Measurements from ENCODE around the gene TAF1L.

The TAF1L gene

DNA sequence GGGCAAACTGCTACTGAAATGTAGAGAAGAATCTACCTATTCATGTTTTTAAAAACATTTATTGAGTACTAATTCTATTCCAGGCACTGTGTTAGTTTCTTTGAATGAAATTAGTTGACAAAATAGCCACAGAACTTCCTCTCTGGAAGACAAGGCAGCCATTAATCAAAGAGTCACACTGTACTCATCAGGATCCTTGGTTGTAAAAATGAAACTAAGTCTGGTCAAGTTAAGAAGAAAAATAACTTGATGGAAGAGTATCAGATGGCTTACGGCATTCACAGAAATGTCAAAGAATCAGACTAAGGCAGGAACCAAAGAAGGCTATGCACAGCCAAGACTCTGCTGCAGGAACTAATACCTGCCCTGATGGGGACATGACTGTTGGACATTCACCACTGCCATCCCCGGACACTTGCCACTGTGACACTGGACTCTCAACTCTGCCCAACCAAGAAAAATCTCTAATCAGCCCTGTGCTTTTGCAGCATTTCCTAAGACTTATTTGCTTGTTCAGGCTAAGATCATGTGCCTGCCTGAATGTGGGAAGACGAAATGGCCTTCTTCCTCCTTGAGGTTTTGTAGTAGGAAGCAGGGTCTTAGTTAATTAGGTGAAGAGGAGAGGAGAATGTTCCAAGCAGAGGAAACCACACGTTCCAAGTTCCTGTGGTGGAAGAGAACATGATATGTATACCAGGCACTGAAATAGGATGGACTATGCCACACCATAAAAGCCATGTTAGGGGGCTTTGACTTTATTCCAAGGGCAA lies 39.2 kb downstream of the TAF1L start:
- H3K27ac ChIP-seq, result no peak overlapping the region
- no peak for DNase-seq (ENCODE audit: low read depth, low spot score)

DNA sequence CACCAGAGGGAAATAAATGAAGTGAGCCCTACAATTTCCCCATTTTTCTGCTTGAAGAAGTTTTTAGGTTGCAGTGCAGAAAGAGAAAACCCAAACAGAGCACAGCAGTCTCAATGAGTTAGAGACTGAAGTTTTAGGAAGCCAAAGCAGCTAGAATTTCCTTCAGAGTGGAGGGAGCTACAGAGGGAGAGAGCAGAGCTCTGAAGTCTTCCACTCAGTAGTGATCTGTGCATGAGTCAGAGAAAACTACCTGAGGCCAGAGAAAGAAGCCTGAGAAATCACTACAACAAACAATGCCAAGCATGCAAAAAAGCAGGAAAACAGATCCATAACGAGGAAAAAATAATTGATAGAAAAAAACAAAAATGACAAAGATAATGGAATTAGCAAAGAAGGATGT lies 44.6 kb downstream of the TAF1L start:
- no peak for DNase-seq (ENCODE audit: low read depth, low spot score)
- no peak overlapping the region for H3K27ac ChIP-seq

DNA sequence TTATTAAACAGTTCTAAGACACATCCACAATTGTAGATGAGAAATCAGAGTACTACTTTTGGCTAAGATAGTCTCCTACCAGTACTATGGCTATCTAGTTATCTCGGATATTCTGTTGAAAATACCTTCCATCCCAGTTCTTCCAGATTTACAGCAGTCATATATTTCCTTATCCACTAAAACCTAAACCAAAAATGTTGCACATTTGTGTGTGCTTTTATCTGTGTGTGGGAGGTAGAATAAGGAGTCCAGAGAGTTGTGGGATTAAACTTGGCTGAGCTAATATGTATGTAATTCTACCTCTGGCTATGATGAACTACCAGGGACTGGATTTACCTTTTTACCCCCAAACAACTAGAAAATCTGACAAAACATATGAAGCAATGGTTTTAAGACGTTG lies 45.0 kb downstream of the TAF1L start:
- DNase-seq (ENCODE audit: low read depth, low spot score), result no peak
- no peak overlapping the region for H3K27ac ChIP-seq

DNA sequence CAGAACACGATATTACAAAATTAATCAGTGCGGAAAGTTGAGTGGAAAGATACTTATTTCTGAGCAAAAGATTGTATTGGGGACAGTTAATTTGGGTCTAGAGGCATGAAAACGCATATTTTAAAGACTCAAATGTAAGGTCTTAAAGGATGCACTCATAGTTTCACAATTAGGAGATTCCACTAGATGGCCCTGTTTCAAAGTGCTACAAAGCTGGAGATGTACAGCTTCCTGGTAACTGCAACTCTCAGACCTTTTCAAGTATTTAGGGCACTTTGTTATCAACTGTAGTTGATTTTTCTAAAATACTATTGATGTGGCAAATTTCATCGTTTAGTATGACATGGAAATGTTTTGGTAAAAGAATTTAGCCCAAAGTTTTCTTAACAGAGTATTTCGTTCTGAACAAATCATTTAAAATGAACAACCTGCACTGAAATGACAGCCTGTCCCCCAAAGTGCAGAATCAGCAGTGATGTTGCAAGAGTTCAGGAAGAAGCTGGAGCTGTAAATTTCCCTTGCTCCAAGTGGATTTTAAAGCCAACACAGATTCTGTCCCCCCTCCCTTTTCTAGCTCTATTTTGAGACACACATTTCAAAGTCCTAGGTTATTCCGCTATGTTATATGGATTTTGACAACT lies 46.3 kb downstream of the TAF1L start:
- H3K27ac ChIP-seq, result no peak overlapping the region
- DNase-seq (ENCODE audit: low read depth, low spot score), result no peak

DNA sequence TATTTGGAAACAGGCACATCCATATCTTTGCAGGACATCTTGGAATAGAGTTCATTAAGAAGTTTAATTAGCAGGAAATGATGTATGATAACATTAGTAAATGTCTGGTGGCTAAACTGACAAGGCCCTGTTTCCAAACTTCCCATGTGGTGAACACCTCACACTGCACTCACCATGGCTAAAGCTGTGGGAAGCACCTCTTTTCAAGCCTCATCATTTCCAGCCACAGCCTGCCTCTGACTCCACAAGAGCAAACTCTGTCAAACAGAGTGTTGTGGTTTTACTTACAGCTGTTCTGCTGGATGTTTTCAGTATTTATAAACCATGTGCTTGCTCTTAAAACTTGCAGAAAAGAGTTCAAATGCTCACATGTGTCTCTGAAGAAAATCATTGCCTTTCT lies 47.6 kb downstream of the TAF1L start:
- no peak overlapping the region for H3K27ac ChIP-seq
- no peak for DNase-seq (ENCODE audit: low read depth, low spot score)

DNA sequence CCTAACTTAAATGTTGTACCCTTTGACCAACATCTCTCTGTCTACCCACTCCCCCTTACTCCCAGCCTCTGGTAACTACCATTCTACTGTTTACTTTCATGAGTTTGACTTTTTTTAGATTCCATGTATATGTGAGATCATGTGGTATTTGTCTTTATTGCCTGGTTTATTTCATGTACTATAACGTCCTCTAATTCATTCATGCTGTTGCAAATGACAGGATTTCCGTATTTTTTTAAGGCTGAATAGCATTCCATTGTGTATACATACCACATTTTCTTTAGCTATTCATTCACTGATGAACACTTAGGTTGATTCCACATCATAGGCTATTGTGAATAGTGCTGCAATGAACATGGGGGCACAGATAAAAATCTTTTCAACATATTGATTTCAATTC lies 50.7 kb downstream of the TAF1L start:
- no peak for DNase-seq (ENCODE audit: low read depth, low spot score)

DNA sequence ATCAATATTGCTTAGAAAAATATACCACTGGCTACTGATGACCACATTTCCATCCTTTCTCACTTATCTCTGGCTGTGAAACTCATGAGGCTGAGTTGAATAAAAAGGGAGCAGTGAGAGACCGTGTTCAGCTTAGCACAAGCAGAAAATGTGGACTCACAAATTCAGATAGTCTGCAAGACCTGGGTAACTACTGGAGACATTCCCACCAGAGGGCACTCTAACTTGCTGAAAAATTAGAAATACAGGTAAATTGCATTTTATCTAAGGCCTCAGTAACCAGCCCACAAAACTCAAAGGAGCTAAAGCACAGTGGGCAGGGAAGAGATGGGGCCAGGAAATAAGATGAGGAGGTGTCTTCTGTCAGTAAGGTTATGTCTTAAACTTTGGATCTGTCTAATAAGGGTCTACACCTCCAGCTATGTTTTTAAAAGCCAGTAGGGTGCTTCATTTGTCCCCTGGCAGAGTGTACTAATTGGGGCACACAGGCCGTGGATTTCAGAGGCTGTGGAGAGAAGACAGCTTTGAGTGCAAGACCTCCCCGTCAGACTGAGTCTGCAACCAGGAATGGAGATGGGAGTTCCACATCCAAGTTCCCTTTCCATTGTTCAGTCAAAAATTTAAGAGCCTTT lies 53.8 kb downstream of the TAF1L start:
- DNase-seq (ENCODE audit: low read depth, low spot score), result no peak
- no peak overlapping the region for H3K27ac ChIP-seq

More for the DNA sequence above, 50.7 kb downstream of the TAF1L start:
- H3K27ac ChIP-seq, result no peak overlapping the region

DNA sequence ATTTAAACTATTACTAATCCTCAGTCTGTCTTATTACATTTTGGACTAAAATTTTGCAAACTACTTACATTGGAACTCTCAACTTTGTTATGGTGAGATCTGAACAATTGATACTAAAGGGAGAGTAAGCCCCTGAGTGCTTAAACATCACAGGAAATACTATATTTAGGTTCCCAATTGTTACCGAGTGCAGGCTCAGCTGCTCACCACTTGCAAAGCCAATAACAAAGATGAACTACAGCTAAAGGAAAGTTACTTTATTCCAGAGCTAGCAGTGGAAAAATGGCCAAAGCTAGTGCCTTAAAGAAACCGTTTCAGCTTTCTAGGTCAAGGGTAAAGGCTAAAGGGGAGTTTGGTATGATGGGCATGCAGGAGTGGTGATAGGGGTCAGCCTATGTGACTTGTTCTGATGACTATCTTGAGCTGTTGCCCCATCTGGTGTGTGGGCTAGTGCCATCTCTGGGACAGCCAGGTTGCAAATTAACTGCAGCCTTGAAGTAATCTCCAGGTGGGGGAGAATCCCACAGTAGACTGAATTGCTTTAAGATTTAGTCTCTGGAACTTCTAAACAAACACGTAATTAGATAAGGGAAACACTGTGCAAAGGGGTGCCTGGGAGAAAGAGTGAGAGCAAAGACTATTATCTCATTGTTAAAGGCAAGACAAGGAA lies 54.7 kb downstream of the TAF1L start:
- H3K27ac ChIP-seq, result no peak overlapping the region

DNA sequence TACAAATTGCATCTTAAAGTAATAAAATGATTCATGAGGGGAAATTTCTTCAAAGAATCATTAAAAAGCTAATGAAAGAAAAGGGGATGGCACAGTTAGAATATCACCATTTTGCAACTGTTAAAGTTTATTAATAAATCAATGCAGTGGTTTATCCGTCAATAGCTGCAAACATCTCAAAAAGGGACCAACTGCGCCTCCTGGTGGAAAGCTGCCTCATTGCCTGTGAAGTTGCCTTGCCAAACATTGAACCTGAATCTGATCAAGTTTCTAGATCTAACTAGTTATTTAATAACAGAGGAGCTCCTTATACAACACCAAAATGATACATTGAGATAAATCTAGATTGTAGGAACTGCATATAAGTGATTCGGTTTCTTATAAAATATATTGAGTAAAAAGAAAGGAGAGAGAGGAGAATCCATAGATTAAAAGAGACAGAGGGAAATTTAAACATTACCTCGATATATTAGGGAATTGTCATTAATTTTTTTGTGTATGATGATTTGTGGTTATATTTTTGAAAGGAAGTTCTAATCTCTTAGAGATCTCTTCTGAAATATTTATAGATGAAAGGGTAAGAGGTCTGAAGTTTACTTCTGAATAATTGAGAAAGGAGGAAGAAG lies 55.6 kb downstream of the TAF1L start:
- H3K27ac ChIP-seq, result no peak overlapping the region
- DNase-seq (ENCODE audit: low read depth, low spot score), result no peak

More for the DNA sequence above, 54.7 kb downstream of the TAF1L start:
- no peak for DNase-seq (ENCODE audit: low read depth, low spot score)

All from epithelial cell of prostate (primary cell).